ENCODE data around the gene CBLB.

CBLB gene

DNA sequence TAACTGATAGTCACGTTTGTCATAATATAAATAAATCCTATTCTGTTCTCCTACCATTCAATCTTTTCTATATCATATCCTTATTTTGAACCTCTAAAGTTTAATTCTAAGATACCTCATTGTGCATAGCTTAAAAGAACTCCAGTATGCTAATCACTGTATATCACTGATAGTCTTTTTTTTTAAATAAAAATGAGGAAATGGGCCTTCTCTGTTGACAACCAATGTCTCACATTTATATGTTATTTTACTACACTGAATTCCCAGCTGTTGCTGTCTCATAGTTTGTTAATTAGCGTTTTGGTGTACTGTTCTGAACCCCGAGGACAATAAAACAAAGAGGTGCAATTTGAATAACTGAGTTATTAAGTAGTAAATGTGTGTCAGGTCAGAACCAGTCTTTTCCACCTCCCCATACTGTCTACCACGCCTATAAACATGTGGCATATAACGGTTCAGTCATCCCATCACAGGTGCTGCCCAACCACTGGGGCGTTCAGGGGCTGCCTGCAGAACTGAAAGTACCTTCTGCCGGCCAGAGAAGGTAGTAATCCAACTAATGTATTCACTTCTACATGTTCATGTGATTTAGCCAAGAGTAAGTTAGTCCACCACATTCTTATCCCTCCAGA, 14.9 kb downstream of the CBLB start (continued):
- TF ChIP-seq ZNF521 (tag by site-specific recombination; IDR thresholded peaks at IDR 0.05) (no peak), ZNF169 (tag by site-specific recombination; IDR thresholded peaks at IDR 0.05) (no peak), MYNN (tag by site-specific recombination; IDR thresholded peaks at IDR 0.05; ENCODE audit: borderline replicate concordance) (no peak), ZFP41 (tag by site-specific recombination; IDR thresholded peaks at IDR 0.05; ENCODE audit: borderline replicate concordance) (no peak)
- TF ChIP-seq, protein P1, sequence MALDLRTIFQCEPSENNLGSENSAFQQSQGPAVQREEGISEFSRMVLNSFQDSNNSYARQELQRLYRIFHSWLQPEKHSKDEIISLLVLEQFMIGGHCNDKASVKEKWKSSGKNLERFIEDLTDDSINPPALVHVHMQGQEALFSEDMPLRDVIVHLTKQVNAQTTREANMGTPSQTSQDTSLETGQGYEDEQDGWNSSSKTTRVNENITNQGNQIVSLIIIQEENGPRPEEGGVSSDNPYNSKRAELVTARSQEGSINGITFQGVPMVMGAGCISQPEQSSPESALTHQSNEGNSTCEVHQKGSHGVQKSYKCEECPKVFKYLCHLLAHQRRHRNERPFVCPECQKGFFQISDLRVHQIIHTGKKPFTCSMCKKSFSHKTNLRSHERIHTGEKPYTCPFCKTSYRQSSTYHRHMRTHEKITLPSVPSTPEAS (tag by site-specific recombination; IDR thresholded peaks at IDR 0.05) = no peak

DNA sequence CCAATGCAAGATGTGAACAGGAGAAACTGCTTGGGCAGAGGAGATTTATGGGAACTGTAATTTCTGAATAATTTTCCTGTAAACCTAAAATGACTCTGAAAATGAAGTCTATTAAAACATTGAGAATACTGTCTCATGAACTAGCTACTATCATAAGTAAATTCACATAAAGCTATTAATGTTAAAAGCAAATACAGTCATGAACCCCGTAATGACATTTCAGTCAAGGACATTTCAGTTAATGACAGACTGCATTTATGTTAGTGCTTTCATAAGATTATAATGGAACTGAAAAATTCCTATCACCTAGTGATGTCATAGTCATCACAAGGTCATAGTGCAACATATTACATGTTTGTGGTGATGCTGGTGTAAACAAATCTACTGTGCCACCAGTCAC, 17.2 kb downstream of the CBLB start:
- Histone ChIP-seq H3K9me3 (ENCODE audit: control insufficient read depth, insufficient read depth, low read depth, low read length) (no peaks in the 10 kb centered on the region), H3K36me3 (ENCODE audit: control insufficient read depth in 2 of 2, insufficient read depth in 1 of 2, low read length in 2 of 2) (peaks cover 0 to 10% of the 10 kb centered on the region in 2 experiments; a peak in 1 of 3 replicates), H3K27ac (ENCODE audit: extremely low read depth, low read depth, low read length) (no peak overlapping the region), H3K4me3 (ENCODE audit: low read depth, low read length) (no peak overlapping the region), H3K4me1 (ENCODE audit: control insufficient read depth, insufficient read depth, low read length) (no peaks in the 10 kb centered on the region)
- TF ChIP-seq ZNF121 (tag by site-specific recombination; IDR thresholded peaks at IDR 0.05) (no peak), ZNF670 (tag by site-specific recombination; IDR thresholded peaks at IDR 0.05; ENCODE audit: low read depth) (no peak), KLF16 (tag by site-specific recombination; IDR thresholded peaks at IDR 0.05) (no peak), SP7 (tag by site-specific recombination; IDR thresholded peaks at IDR 0.05) (0 out of 2 replicates have a peak, but pooled peaks have one; percentile 14)
- TF ChIP-seq, protein P2, sequence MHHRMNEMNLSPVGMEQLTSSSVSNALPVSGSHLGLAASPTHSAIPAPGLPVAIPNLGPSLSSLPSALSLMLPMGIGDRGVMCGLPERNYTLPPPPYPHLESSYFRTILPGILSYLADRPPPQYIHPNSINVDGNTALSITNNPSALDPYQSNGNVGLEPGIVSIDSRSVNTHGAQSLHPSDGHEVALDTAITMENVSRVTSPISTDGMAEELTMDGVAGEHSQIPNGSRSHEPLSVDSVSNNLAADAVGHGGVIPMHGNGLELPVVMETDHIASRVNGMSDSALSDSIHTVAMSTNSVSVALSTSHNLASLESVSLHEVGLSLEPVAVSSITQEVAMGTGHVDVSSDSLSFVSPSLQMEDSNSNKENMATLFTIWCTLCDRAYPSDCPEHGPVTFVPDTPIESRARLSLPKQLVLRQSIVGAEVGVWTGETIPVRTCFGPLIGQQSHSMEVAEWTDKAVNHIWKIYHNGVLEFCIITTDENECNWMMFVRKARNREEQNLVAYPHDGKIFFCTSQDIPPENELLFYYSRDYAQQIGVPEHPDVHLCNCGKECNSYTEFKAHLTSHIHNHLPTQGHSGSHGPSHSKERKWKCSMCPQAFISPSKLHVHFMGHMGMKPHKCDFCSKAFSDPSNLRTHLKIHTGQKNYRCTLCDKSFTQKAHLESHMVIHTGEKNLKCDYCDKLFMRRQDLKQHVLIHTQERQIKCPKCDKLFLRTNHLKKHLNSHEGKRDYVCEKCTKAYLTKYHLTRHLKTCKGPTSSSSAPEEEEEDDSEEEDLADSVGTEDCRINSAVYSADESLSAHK (tag by site-specific recombination; IDR thresholded peaks at IDR 0.05) = no peak
- ChIA-PET CTCF (interaction anchor here (1.0 to 1.5 kb wide), 2 partner anchors 9 to 13 kb away, joined by 3 to 5 read pairs; no protein-coding TSS in a partner anchor), POLR2A (no interaction called here)

DNA sequence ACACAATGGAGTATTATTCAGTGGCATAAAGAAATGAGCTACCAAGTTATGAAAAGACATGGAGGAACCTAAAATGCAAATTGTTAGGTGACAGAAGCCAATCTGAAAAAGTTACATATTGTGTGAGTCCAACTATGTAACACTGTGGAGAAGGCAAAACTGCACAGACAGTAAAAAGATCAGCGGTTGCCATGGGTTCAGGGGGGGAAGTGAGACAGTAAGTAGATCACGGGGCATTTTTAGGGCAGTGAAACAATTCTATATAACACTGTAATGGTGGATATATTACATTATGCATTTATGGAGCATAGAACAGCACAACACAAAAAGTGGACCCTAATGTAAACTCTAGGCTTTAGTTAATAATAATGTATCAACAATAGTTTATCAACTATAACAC, 17.6 kb downstream of the CBLB start:
- Histone ChIP-seq H3K27ac (ENCODE audit: extremely low read depth, low read depth, low read length) (no peak overlapping the region), H3K9me3 (ENCODE audit: control insufficient read depth, insufficient read depth, low read depth, low read length) (no peaks in the 10 kb centered on the region), H3K4me3 (ENCODE audit: low read depth, low read length) (no peak overlapping the region), H3K36me3 (ENCODE audit: control insufficient read depth in 2 of 2, insufficient read depth in 1 of 2, low read length in 2 of 2) (peaks cover 0 to 10% of the 10 kb centered on the region in 2 experiments; a peak in 1 of 3 replicates), H3K4me1 (ENCODE audit: control insufficient read depth, insufficient read depth, low read length) (no peaks in the 10 kb centered on the region)
- ChIA-PET POLR2A (no interaction called here), CTCF (interaction anchor here (1.5 kb wide), 1 partner anchor 13 kb away, joined by 5 read pairs; no protein-coding TSS in a partner anchor)
- TF ChIP-seq ZNF19 (tag by site-specific recombination; IDR thresholded peaks at IDR 0.05; ENCODE audit: low read depth) (no peak), ZNF223 (tag by site-specific recombination; IDR thresholded peaks at IDR 0.05) (no peak), ZNF239 (tag by site-specific recombination; IDR thresholded peaks at IDR 0.05) (no peak), ZNF555 (tag by site-specific recombination; conservative IDR thresholded peaks at IDR 0.05) (no peak), ZNF157 (tag by site-specific recombination; IDR thresholded peaks at IDR 0.05) (no peak), ZFP37 (tag by site-specific recombination; IDR thresholded peaks at IDR 0.05) (no peak), ZNF24 (tag by site-specific recombination; IDR thresholded peaks at IDR 0.05) (no peak), ZNF843 (tag by site-specific recombination; IDR thresholded peaks at IDR 0.05) (no peak), ZNF184 (tag by site-specific recombination; IDR thresholded peaks at IDR 0.05) (no peak), ZNF266 (tag by site-specific recombination; IDR thresholded peaks at IDR 0.05; ENCODE audit: low read depth) (no peak), ZBTB48 (tag by site-specific recombination; IDR thresholded peaks at IDR 0.05) (no peak), ZNF292 (tag by site-specific recombination; IDR thresholded peaks at IDR 0.05; ENCODE audit: borderline replicate concordance, low read depth) (no peak), ZNF677 (tag by site-specific recombination; IDR thresholded peaks at IDR 0.05) (no peak), ZNF23 (tag by site-specific recombination; IDR thresholded peaks at IDR 0.05; ENCODE audit: borderline replicate concordance) (no peak), SCRT2 (tag by site-specific recombination; IDR thresholded peaks at IDR 0.05) (no peak), ZNF514 (tag by site-specific recombination; IDR thresholded peaks at IDR 0.05) (no peak), SP3 (tag by site-specific recombination; IDR thresholded peaks at IDR 0.05) (no peak)
- TF ChIP-seq, protein P3, sequence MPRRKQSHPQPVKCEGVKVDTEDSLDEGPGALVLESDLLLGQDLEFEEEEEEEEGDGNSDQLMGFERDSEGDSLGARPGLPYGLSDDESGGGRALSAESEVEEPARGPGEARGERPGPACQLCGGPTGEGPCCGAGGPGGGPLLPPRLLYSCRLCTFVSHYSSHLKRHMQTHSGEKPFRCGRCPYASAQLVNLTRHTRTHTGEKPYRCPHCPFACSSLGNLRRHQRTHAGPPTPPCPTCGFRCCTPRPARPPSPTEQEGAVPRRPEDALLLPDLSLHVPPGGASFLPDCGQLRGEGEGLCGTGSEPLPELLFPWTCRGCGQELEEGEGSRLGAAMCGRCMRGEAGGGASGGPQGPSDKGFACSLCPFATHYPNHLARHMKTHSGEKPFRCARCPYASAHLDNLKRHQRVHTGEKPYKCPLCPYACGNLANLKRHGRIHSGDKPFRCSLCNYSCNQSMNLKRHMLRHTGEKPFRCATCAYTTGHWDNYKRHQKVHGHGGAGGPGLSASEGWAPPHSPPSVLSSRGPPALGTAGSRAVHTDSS (tag by site-specific recombination; IDR thresholded peaks at IDR 0.05) = no peak

Measured in HEK293 (cell line).